Measurements from ENCODE around the gene FREM1. TPM values are rescaled to one million over a fixed set of nuclear protein-coding genes. Genes with fewer than 3 reads are reported as not detected.

The FREM1 gene
- total and polyA plus RNA-seq, 5 donors = 3.8 to 8.7 (median 5.3) TPM

GRCh38 chr9:14893280-14893679, 16.9 kb downstream of the FREM1 start:
- Histone ChIP-seq H3K4me1 (ENCODE audit: control insufficient read depth, insufficient read depth, low read length) (no peaks in the 10 kb centered on the region), H3K4me3 (ENCODE audit: low read length) (no peak overlapping the region), H3K27me3 (ENCODE audit: control insufficient read depth, insufficient read depth) (no peaks in the 10 kb centered on the region), H3K27ac (ENCODE audit: low read length) (no peak overlapping the region), H3K9me3 (ENCODE audit: control insufficient read depth, low read length) (no peaks in the 10 kb centered on the region)
- DNase-seq (no peak), ATAC-seq (no peak)
- 91% methylated on average over 1 of the region's 1 CpG for WGBS
- intact Hi-C loops (cut with DNase I) = no loop called here

GRCh38 chr9:14891332-14891731, 18.9 kb downstream of the FREM1 start:
- 97% methylated on average over 1 of the region's 1 CpG for WGBS
- intact Hi-C loops (cut with DNase I) = no loop called here
- Histone ChIP-seq H3K27me3 (ENCODE audit: control insufficient read depth, insufficient read depth) (no peaks in the 10 kb centered on the region), H3K4me1 (ENCODE audit: control insufficient read depth, insufficient read depth, low read length) (no peaks in the 10 kb centered on the region), H3K4me3 (ENCODE audit: low read length) (no peak overlapping the region), H3K27ac (ENCODE audit: low read length) (no peak overlapping the region), H3K9me3 (ENCODE audit: control insufficient read depth, low read length) (no peaks in the 10 kb centered on the region)
- no peak for DNase-seq
- ATAC-seq = no peak

- 65% methylated on average over 3 of the region's 3 CpGs for WGBS
- intact Hi-C loops (cut with DNase I) = no loop called here
These were observed 20.8 kb downstream of the FREM1 start for GRCh38 chr9:14889451-14889850.

GRCh38 chr9:14888875-14889274, 21.4 kb downstream of the FREM1 start:
- 35% methylated on average over 1 of the region's 1 CpG for WGBS
- Histone ChIP-seq H3K27ac (ENCODE audit: low read length) (no peak overlapping the region), H3K4me3 (ENCODE audit: low read length) (no peak overlapping the region), H3K4me1 (ENCODE audit: control insufficient read depth, insufficient read depth, low read length) (no peaks in the 10 kb centered on the region), H3K27me3 (ENCODE audit: control insufficient read depth, insufficient read depth) (no peaks in the 10 kb centered on the region), H3K9me3 (ENCODE audit: control insufficient read depth, low read length) (no peaks in the 10 kb centered on the region)
- intact Hi-C loops (cut with DNase I) = no loop called here
- ATAC-seq (no peak), DNase-seq (no peak)

More at GRCh38 chr9:14889451-14889850, 20.8 kb downstream of the FREM1 start:
- no peak overlapping the region for H3K4me3 ChIP-seq (ENCODE audit: low read length)
- no peaks in the 10 kb centered on the region for H3K9me3 ChIP-seq (ENCODE audit: control insufficient read depth, low read length)
- ATAC-seq (no peak), DNase-seq (no peak)
- no peaks in the 10 kb centered on the region for H3K4me1 ChIP-seq (ENCODE audit: control insufficient read depth, insufficient read depth, low read length)
- no peaks in the 10 kb centered on the region for H3K27me3 ChIP-seq (ENCODE audit: control insufficient read depth, insufficient read depth)
- H3K27ac ChIP-seq (ENCODE audit: low read length) = no peak overlapping the region

GRCh38 chr9:14888272-14888671, 22.0 kb downstream of the FREM1 start:
- Histone ChIP-seq H3K4me1 (ENCODE audit: control insufficient read depth, insufficient read depth, low read length) (no peaks in the 10 kb centered on the region), H3K27me3 (ENCODE audit: control insufficient read depth, insufficient read depth) (no peaks in the 10 kb centered on the region), H3K27ac (ENCODE audit: low read length) (no peak overlapping the region), H3K9me3 (ENCODE audit: control insufficient read depth, low read length) (no peaks in the 10 kb centered on the region), H3K4me3 (ENCODE audit: low read length) (no peak overlapping the region)
- ATAC-seq = no peak
- 82% methylated on average over 1 of the region's 1 CpG for WGBS
- no peak for DNase-seq
- intact Hi-C loops (cut with DNase I) = no loop called here

GRCh38 chr9:14887149-14887548, 23.1 kb downstream of the FREM1 start:
- DNase-seq (no peak), ATAC-seq (no peak)
- Histone ChIP-seq H3K27me3 (ENCODE audit: control insufficient read depth, insufficient read depth) (no peaks in the 10 kb centered on the region), H3K9me3 (ENCODE audit: control insufficient read depth, low read length) (no peaks in the 10 kb centered on the region), H3K27ac (ENCODE audit: low read length) (no peak overlapping the region), H3K4me3 (ENCODE audit: low read length) (no peak overlapping the region), H3K4me1 (ENCODE audit: control insufficient read depth, insufficient read depth, low read length) (no peaks in the 10 kb centered on the region)
- WGBS = 54% methylated on average over 4 of the region's 4 CpGs
- intact Hi-C loops (cut with DNase I) = no loop called here

GRCh38 chr9:14883310-14883944, 26.8 kb downstream of the FREM1 start:
- ATAC-seq (peak; percentile 64 to 80), DNase-seq (no peak)
- no peaks in the 10 kb centered on the region for H3K4me1 ChIP-seq (ENCODE audit: control insufficient read depth, insufficient read depth, low read length)
- intact Hi-C loops (cut with DNase I) = no loop called here
- peak overlapping the region; percentile 96 for H3K27ac ChIP-seq (ENCODE audit: low read length)
- no peaks in the 10 kb centered on the region for H3K27me3 ChIP-seq (ENCODE audit: control insufficient read depth, insufficient read depth)
- WGBS = 44% methylated on average over 4 of the region's 4 CpGs
- no peak overlapping the region for H3K4me3 ChIP-seq (ENCODE audit: low read length)
- H3K9me3 ChIP-seq (ENCODE audit: control insufficient read depth, low read length) = no peaks in the 10 kb centered on the region

GRCh38 chr9:14882090-14882489, 28.1 kb downstream of the FREM1 start:
- Histone ChIP-seq H3K4me1 (ENCODE audit: control insufficient read depth, insufficient read depth, low read length) (no peaks in the 10 kb centered on the region), H3K4me3 (ENCODE audit: low read length) (no peak overlapping the region), H3K27ac (ENCODE audit: low read length) (no peak overlapping the region), H3K27me3 (ENCODE audit: control insufficient read depth, insufficient read depth) (no peaks in the 10 kb centered on the region), H3K9me3 (ENCODE audit: control insufficient read depth, low read length) (no peaks in the 10 kb centered on the region)
- no peak for DNase-seq
- 37% methylated on average over 1 of the region's 1 CpG for WGBS
- ATAC-seq = no peak
- intact Hi-C loops (cut with DNase I) = no loop called here

- Histone ChIP-seq H3K27me3 (ENCODE audit: control insufficient read depth, insufficient read depth) (no peaks in the 10 kb centered on the region), H3K4me1 (ENCODE audit: control insufficient read depth, insufficient read depth, low read length) (no peaks in the 10 kb centered on the region), H3K9me3 (ENCODE audit: control insufficient read depth, low read length) (no peaks in the 10 kb centered on the region), H3K4me3 (ENCODE audit: low read length) (no peak overlapping the region), H3K27ac (ENCODE audit: low read length) (no peak overlapping the region)
- ATAC-seq = no peak
- no peak for DNase-seq
- 34% methylated on average over 4 of the region's 4 CpGs for WGBS
- intact Hi-C loops (cut with DNase I) = no loop called here
These were observed 29.2 kb downstream of the FREM1 start for GRCh38 chr9:14881006-14881405.

- DNase-seq = no peak
- intact Hi-C loops (cut with DNase I) = no loop called here
- H3K4me1 ChIP-seq (ENCODE audit: control insufficient read depth, insufficient read depth, low read length) = no peaks in the 10 kb centered on the region
- ATAC-seq = no peak
- H3K27ac ChIP-seq (ENCODE audit: low read length) = no peak overlapping the region
- H3K4me3 ChIP-seq (ENCODE audit: low read length) = no peak overlapping the region
- no peaks in the 10 kb centered on the region for H3K9me3 ChIP-seq (ENCODE audit: control insufficient read depth, low read length)
- no peaks in the 10 kb centered on the region for H3K27me3 ChIP-seq (ENCODE audit: control insufficient read depth, insufficient read depth)
These were observed 40.1 kb downstream of the FREM1 start for GRCh38 chr9:14870090-14870489.

- intact Hi-C loops (cut with DNase I) = no loop called here
- H3K4me3 ChIP-seq (ENCODE audit: low read length) = no peak overlapping the region
- no peak for DNase-seq
- H3K27me3 ChIP-seq (ENCODE audit: control insufficient read depth, insufficient read depth) = no peaks in the 10 kb centered on the region
- no peak for ATAC-seq
- no peaks in the 10 kb centered on the region for H3K9me3 ChIP-seq (ENCODE audit: control insufficient read depth, low read length)
- no peak overlapping the region for H3K27ac ChIP-seq (ENCODE audit: low read length)
- 75% methylated on average over 3 of the region's 3 CpGs for WGBS
- no peaks in the 10 kb centered on the region for H3K4me1 ChIP-seq (ENCODE audit: control insufficient read depth, insufficient read depth, low read length)
These were observed 40.6 kb downstream of the FREM1 start for GRCh38 chr9:14869671-14870070.

All from right cardiac atrium (tissue), 5 donors.